ENCODE data around the gene MN1. TPM values are rescaled to one million over a fixed set of nuclear protein-coding genes. Genes with fewer than 3 reads are reported as not detected.

Gene MN1
- total RNA-seq, 1 donor from 2014 or later = 6.1 TPM

DNA sequence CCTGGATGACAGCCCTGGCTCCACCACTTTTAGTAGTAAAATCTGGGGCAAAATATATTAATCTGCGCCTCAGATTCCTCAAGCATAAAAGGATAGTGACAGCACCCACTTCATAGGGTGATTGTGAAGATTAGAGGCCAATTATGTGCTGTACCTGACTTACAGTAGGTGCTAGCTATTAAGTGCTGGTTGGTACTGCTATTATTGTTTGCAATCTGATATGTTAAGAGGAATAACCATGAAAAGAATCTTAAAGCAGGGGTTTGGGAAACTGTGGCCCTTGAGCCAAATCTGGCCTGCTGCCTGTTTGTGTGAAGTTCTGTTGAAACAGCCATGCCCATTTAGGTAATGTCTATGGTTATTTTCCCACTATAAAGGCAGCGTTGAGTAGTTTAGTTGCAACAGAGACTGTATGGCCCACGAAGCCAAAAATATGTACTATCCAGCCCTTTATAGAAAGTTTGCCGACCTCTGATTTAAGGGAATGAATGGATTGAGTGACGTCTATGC is 44.7 kb upstream of the MN1 start:
- peaks cover 0 to 9% of the 10 kb centered on the region in 2 donors for H3K36me3 ChIP-seq
- TF ChIP-seq POLR2A (IDR thresholded peaks at IDR 0.05) = no peak
- TF ChIP-seq, protein P1, sequence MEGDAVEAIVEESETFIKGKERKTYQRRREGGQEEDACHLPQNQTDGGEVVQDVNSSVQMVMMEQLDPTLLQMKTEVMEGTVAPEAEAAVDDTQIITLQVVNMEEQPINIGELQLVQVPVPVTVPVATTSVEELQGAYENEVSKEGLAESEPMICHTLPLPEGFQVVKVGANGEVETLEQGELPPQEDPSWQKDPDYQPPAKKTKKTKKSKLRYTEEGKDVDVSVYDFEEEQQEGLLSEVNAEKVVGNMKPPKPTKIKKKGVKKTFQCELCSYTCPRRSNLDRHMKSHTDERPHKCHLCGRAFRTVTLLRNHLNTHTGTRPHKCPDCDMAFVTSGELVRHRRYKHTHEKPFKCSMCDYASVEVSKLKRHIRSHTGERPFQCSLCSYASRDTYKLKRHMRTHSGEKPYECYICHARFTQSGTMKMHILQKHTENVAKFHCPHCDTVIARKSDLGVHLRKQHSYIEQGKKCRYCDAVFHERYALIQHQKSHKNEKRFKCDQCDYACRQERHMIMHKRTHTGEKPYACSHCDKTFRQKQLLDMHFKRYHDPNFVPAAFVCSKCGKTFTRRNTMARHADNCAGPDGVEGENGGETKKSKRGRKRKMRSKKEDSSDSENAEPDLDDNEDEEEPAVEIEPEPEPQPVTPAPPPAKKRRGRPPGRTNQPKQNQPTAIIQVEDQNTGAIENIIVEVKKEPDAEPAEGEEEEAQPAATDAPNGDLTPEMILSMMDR (IDR thresholded peaks at IDR 0.05) = no peak
- no peak for TF ChIP-seq POLR2AphosphoS5 (IDR thresholded peaks at IDR 0.05; ENCODE audit: insufficient read depth in 1 of 2, low read depth in 1 of 2)
- intact Hi-C loops (cut with DNase I) = loop anchor here (10.0 kb wide), 1 partner anchor 1492 kb away; no protein-coding TSS in a partner anchor

DNA sequence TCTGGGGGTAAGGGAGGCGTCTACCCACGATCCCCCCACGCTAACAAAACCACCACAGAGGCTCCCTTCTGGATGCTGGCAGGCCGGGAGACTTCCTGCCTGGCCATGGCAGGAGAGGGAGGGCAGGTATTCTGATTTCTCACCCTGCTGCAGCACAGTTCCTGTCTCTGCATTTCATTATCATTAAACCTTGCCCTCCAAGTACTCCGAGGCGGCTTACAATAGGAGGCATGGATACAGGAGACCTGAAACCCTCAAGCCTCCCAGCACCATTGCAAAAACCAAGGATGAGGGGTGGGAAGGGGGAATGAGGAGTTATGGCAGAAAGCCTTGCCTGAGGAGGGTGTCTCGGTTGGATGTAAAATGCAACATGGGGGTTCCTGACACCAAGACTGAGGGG is 44.1 kb upstream of the MN1 start:
- Histone ChIP-seq H3K9me3 (no peaks in the 10 kb centered on the region), H3K36me3 (peaks cover 0 to 6% of the 10 kb centered on the region in 2 donors), H3K4me1 (peaks cover 25% of the 10 kb centered on the region), H3K27ac (no peak overlapping the region), H3K27me3 (no peaks in the 10 kb centered on the region), H3K4me3 (no peak overlapping the region)
- DNase-seq (ENCODE audit: extremely low spot score in 2 of 2) = no peak
- TF ChIP-seq, protein P1 (IDR thresholded peaks at IDR 0.05) = no peak
- TF ChIP-seq POLR2A (IDR thresholded peaks at IDR 0.05) (no peak), POLR2AphosphoS5 (IDR thresholded peaks at IDR 0.05; ENCODE audit: insufficient read depth in 1 of 2, low read depth in 1 of 2) (no peak)
- intact Hi-C loops (cut with DNase I) = loop anchor here (10.0 kb wide), 1 partner anchor 1491 kb away; no protein-coding TSS in a partner anchor

More for the DNA sequence above, 44.7 kb upstream of the MN1 start:
- Histone ChIP-seq H3K4me1 (peaks cover 25% of the 10 kb centered on the region), H3K4me3 (no peak overlapping the region), H3K27ac (no peak overlapping the region), H3K27me3 (no peaks in the 10 kb centered on the region), H3K9me3 (no peaks in the 10 kb centered on the region)
- no peak for DNase-seq (ENCODE audit: extremely low spot score in 2 of 2)

DNA sequence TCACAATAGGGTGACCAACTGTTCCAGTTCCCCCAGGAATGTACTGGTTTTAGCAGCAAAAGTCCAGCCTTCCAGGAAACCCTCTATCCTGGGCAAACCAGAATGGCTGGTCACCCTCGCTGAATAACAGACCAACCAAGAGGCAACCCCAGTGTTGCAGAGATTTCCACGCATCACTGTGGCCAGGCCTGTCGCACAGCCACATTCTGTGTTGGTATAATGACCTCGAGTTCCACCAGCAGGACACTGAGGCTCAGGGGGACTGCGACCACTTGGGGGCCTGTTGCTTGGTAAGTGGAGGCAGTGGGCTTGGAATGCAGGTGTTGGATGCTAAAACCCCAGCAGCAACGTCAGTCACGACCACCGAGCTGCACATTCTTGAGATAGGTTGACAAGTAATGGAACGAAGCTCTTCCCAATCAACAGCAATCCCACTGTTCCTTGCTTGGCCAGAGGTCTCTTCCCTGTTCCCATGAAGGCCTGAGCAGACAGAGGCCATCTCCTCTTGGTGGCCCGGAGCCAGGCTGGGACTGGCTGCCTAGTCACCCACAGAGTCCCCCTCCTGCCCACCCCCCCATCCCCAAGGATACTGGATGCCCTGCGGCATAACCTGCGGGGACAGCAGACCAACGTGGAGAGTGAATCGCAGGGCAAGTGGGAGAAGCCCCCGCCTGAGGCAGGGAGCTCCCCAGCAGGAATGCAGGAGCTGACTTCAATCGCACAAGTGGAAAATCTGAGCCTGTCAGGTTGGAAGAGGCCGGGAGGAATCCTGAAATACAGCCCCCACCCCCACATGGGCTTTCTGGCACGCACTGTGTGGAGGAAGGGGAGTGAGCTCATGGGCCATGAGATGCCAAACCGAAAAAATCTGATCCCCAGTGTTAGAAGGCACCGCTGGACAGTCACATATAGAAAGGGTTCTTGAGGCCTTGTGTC is 43.4 kb upstream of the MN1 start:
- intact Hi-C loops (cut with DNase I) = loop anchor here (10.0 kb wide), 1 partner anchor 1490 kb away; no protein-coding TSS in a partner anchor
- TF ChIP-seq POLR2A (IDR thresholded peaks at IDR 0.05) = no peak
- TF ChIP-seq POLR2AphosphoS5 (IDR thresholded peaks at IDR 0.05; ENCODE audit: insufficient read depth in 1 of 2, low read depth in 1 of 2) = no peak
- TF ChIP-seq, protein P1 (IDR thresholded peaks at IDR 0.05) = no peak
- no peak overlapping the region for H3K27ac ChIP-seq

DNA sequence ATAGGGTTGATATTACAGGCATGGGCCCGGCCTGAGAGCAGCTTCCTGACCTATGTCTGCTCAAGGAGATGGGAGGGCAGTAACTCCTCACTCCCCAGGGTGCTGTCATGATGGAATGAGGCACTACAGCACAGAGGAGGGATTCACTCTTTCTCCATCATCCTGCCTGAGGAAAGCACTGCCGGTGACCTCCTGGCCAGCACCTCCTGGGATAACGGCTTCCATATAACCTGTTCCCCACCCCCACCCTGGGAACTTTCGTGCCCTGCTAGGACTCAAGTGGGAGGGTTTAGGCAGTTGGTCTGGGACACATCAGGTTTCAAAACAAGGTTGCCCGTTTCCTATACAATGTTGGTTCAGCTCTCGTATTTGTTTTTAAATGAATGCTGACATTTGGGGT is 42.7 kb upstream of the MN1 start:
- H3K27ac ChIP-seq = no peak overlapping the region
- intact Hi-C loops (cut with DNase I) = loop anchor here (10.0 kb wide), 1 partner anchor 1489 kb away; no protein-coding TSS in a partner anchor

More for the DNA sequence above, 43.4 kb upstream of the MN1 start:
- peaks cover 0 to 4% of the 10 kb centered on the region in 2 donors for H3K36me3 ChIP-seq
- H3K4me1 ChIP-seq = peaks cover 17% of the 10 kb centered on the region
- no peak overlapping the region for H3K4me3 ChIP-seq
- no peaks in the 10 kb centered on the region for H3K27me3 ChIP-seq
- H3K9me3 ChIP-seq = no peaks in the 10 kb centered on the region
- DNase-seq (ENCODE audit: extremely low spot score in 2 of 2) = peak in 1 of 2 donors; percentile 76

More for the DNA sequence above, 42.7 kb upstream of the MN1 start:
- Histone ChIP-seq H3K9me3 (no peaks in the 10 kb centered on the region), H3K36me3 (peaks cover 0 to 4% of the 10 kb centered on the region in 2 donors), H3K4me3 (no peak overlapping the region), H3K4me1 (peaks cover 12% of the 10 kb centered on the region), H3K27me3 (no peaks in the 10 kb centered on the region)
- peak in 1 of 2 donors; percentile 77 for DNase-seq (ENCODE audit: extremely low spot score in 2 of 2)
- no peak for TF ChIP-seq POLR2AphosphoS5 (IDR thresholded peaks at IDR 0.05; ENCODE audit: insufficient read depth in 1 of 2, low read depth in 1 of 2)
- TF ChIP-seq, protein P1 (IDR thresholded peaks at IDR 0.05) = no peak
- no peak for TF ChIP-seq POLR2A (IDR thresholded peaks at IDR 0.05)

All from vagina (tissue), 2 donors.